Activated T-helper 1 cell treated with anti-CD3 and anti-CD28 coated beads, Interleukin-12 subunit alpha, Interleukin-12 subunit beta, Interleukin-2, Interleukin-4 antibody, amounts not matched to agents 30 ng/mL and 10 ng/mL and 1 ng/mL, durations not matched to agents 14 hours and 24 hours and 36 hours (primary cell): ENCODE data around the gene ST7. TPM values are rescaled to one million over a fixed set of nuclear protein-coding genes. Genes with fewer than 3 reads are reported as not detected.

Experiments used
- DNase-seq: peaks from one replicate; pipeline ENCODE4 v3.0.0; 2021; ENCODE audit warnings: low spot score
- H3K27ac Mint-ChIP-seq: one replicate; pipeline ENCODE4 v1.8.0; 2021; ENCODE audit warnings: mild to moderate bottlenecking, mixed read lengths
- H3K27me3 Mint-ChIP-seq: one replicate; pipeline ENCODE4 v1.8.0; 2022; ENCODE audit warnings: mild to moderate bottlenecking, moderate library complexity, mixed read lengths; ENCODE audit not compliant: insufficient read depth
- H3K36me3 Mint-ChIP-seq: one replicate; pipeline ENCODE4 v1.8.0; 2021; ENCODE audit warnings: low read depth, mixed read lengths
- H3K4me1 Mint-ChIP-seq: one replicate; pipeline ENCODE4 v1.8.0; 2021; ENCODE audit warnings: low read depth, mixed read lengths
- H3K4me3 Mint-ChIP-seq: one replicate; pipeline ENCODE4 v1.8.0; 2021; ENCODE audit warnings: mild to moderate bottlenecking, moderate library complexity, mixed read lengths
- H3K9me3 Mint-ChIP-seq: one replicate; pipeline ENCODE4 v1.8.0; 2021; ENCODE audit warnings: mixed read lengths
- intact Hi-C: fragments of 100-400 bp; cut with micrococcal nuclease; formaldehyde crosslinking; loops from one replicate; pipeline ENCODE4 v1.15.1; 2024
- total RNA-seq: library from RNA; stranded (reverse); gene quantifications from 2 replicates; pipeline ENCODE4 v1.2.3, GENCODE V29; 2022

The ST7 gene
- total RNA-seq, 1 donor from 2014 or later: 5.8 TPM

DNA sequence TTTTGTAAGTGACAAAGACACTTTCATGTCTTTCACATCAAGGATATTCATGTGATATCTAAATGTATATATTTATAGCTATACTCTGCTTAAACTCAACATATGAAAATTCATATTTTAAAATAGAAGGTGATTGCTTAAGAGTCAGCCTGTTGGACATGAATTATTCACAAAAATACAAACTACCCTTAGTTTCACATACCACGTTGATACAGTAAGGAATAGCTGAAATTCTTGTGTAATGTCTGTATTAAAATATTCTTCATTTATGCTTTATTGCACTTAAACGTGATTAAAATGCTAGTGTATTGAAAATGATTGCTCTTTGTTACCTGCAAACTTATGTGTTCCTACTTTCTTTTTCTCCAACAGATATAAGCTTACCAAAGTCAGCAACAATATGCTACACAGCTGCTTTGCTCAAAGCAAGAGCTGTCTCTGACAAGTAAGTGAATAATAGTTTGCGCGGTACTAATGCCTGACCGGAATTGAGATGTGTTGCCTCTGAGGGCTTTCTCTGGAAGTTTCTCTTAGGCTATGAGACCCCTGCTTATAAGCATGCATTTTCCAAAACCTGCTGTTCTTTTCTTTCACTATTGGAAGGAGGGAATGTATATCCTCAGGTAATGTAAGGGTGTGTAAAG, 235.8 kb downstream of the ST7 start:
- no peak for DNase-seq
- Mint-ChIP-seq H3K4me1 (no peaks in the 10 kb centered on the region), H3K36me3 (no peaks in the 10 kb centered on the region), H3K9me3 (no peaks in the 10 kb centered on the region), H3K4me3 (no peak overlapping the region), H3K27me3 (no peaks in the 10 kb centered on the region), H3K27ac (no peak overlapping the region)
- intact Hi-C loops: no loop called here

DNA sequence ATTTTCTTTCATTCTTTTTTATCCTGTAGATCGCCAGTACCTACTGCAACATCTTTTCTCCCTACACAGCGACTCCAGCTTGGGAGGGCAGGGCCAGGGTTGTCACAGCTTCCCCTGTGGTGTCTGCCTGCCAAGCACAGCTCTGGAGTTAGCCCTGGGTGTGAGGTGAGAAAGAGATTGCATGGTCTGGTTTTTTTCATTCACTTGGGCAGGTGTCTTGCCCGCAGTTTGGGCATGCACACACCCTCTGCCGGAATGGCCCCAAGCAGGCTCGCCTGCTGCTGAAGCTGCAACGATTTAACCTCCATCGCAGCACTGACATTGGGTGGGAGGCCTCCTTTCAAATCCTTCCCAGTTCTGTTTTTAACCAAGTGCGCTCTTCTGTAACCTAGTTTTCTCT, 236.8 kb downstream of the ST7 start:
- H3K27ac Mint-ChIP-seq: no peak overlapping the region
- H3K27me3 Mint-ChIP-seq: no peaks in the 10 kb centered on the region
- H3K9me3 Mint-ChIP-seq: no peaks in the 10 kb centered on the region
- H3K4me1 Mint-ChIP-seq: no peaks in the 10 kb centered on the region
- intact Hi-C loops: no loop called here
- H3K36me3 Mint-ChIP-seq: no peaks in the 10 kb centered on the region
- no peak overlapping the region for H3K4me3 Mint-ChIP-seq
- DNase-seq: no peak

DNA sequence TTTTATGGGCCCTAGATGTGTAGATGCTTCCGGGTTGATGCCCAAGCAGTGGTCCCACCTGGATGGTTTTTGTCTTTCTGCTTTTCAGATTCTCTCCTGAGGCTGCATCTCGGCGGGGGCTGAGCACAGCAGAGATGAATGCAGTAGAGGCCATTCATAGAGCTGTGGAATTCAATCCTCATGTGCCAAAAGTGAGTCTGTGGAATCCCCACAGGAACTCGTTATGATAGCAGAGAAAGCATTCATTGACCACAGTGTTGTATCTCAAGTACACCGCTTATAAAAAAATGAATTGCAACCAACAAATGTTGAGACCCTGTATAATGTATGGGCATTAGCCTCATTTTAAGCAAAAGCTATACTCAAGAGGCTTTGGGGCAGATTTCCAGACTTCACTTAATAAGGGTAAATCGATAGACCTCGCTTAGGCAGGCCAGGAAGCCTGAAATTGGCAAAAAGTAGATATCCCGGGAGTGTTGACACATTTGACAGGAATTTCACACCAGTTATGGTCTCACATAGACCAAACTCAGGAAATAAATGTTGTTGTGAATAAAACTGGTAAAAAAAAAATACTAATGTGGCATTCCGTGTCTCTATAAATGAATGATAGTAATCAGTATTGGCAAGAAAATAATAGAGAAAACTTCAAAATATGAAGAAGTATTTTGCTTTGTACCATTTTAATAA, 237.6 kb downstream of the ST7 start:
- no peaks in the 10 kb centered on the region for H3K36me3 Mint-ChIP-seq

DNA sequence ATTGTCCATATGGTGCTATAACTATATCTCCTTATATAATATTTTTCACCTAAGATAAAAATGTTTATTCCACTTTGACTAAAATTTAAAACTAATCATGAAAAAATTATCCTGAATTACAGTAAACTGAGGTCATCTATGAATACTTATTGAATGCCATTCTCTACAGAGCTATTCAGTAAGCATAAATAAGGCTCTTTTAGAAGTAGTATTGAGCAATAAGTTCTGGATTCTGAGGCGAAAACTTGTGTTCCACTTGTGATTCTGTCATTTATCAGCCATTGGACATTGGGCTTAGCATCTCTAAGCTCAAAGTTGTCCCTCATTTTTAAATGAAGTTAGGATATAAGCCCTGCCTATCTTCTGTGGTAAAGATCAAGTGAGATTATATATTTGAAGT, 238.8 kb downstream of the ST7 start:
- no peak for DNase-seq
- Mint-ChIP-seq H3K27ac (no peak overlapping the region), H3K4me1 (no peaks in the 10 kb centered on the region), H3K4me3 (no peak overlapping the region), H3K9me3 (no peaks in the 10 kb centered on the region), H3K27me3 (no peaks in the 10 kb centered on the region), H3K36me3 (no peaks in the 10 kb centered on the region)
- intact Hi-C loops: no loop called here

More for the DNA sequence above, 237.6 kb downstream of the ST7 start:
- Mint-ChIP-seq H3K4me1 (no peaks in the 10 kb centered on the region), H3K27ac (no peak overlapping the region), H3K27me3 (no peaks in the 10 kb centered on the region), H3K4me3 (no peak overlapping the region), H3K9me3 (no peaks in the 10 kb centered on the region)
- intact Hi-C loops: no loop called here
- no peak for DNase-seq

DNA sequence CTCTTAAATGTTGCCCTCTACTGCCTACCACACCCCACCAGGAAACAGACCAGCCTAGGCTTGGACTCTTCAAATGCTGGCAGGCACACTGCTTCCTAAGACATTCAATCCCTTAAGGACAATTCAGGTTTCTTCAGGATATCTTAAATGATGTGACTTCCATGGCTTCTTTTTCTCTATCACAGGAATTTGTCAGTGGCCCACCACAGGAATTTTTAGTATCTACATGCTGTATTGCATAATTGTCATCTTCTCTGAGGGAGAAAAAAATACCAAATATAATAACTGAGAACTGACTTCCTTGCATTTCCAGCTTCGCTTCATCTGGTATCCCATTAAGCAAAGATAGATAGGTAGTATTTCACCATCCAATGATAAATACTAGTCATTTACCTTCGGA, 240.3 kb downstream of the ST7 start:
- Mint-ChIP-seq H3K9me3 (no peaks in the 10 kb centered on the region), H3K27me3 (no peaks in the 10 kb centered on the region), H3K27ac (no peak overlapping the region), H3K4me3 (no peak overlapping the region), H3K36me3 (no peaks in the 10 kb centered on the region), H3K4me1 (no peaks in the 10 kb centered on the region)
- intact Hi-C loops: no loop called here
- DNase-seq: no peak

DNA sequence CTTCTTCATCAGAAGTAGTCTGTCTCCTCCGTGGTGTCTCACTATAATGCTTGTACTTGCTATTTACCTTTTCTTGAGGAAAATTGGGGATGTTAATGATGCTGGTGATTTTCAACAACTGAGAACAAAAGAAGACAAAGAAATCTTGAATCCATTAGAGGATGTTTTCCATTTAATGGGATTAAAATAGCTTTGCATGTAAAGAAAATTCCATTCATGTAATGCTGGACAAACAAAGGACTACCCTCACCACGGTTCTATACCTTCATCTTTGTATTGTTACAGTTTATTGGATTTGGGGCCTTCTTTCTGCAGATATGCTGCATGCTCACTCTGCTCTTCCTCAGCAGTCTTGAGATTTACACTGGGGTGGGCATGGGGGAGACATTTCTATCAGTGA, 241.1 kb downstream of the ST7 start:
- no peaks in the 10 kb centered on the region for H3K27me3 Mint-ChIP-seq
- H3K27ac Mint-ChIP-seq: no peak overlapping the region
- H3K36me3 Mint-ChIP-seq: no peaks in the 10 kb centered on the region
- intact Hi-C loops: no loop called here
- H3K4me1 Mint-ChIP-seq: no peaks in the 10 kb centered on the region
- no peak overlapping the region for H3K4me3 Mint-ChIP-seq
- no peak for DNase-seq
- no peaks in the 10 kb centered on the region for H3K9me3 Mint-ChIP-seq

DNA sequence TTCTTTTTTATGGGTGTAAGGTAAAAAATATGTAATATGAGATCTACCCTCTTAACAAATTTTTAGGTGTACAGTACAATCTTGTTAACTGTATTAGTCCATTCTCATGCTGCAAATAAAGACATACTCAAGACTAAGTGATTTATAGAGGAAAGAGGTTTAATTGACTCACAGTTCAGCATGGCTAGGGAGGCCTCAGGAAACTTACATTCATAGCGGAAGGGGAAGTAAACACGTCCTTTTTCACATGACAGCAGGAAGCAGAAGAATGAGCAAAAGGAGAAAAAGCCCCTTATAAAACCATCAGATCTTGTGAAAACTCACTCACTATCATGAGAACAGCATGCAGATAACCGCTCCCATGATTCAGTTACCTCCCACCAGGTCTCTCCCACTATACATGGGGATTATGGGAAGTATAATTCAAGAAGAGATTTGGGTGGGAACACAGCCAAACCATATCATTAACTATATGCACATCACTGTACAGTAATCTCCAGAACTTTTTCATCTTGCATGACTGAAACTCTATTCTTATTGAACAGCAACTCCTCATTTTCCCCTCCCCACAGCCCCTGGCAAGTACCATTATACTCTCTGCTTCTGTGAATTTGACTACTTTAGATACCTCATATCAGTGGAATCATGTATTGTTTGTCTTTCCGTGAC, 242.2 kb downstream of the ST7 start:
- no peak for DNase-seq
- H3K4me1 Mint-ChIP-seq: no peaks in the 10 kb centered on the region
- no peak overlapping the region for H3K27ac Mint-ChIP-seq
- H3K27me3 Mint-ChIP-seq: no peaks in the 10 kb centered on the region
- no peaks in the 10 kb centered on the region for H3K9me3 Mint-ChIP-seq
- no peak overlapping the region for H3K4me3 Mint-ChIP-seq
- no peaks in the 10 kb centered on the region for H3K36me3 Mint-ChIP-seq
- intact Hi-C loops: no loop called here

DNA sequence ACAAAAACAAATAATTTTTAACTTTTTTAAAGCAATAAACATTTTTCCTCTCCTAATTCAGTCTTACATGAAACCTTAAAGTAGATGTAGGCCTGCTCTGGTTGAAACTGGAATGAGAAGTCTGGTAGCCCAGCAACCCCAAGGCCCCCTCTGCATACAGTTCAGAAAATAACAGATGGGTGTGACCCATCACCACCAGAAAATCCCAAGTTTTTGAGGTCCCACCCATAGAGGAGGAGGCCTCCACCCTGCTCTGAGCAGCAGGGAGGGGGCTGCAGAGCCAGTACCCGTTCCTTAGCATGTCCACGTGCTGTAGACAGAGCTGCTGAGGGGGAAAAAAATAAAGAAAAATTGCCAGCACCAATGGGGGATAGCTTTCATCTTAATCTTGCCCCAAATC, 246.8 kb downstream of the ST7 start:
- H3K36me3 Mint-ChIP-seq: no peaks in the 10 kb centered on the region
- no peak overlapping the region for H3K4me3 Mint-ChIP-seq
- H3K27me3 Mint-ChIP-seq: no peaks in the 10 kb centered on the region
- intact Hi-C loops: no loop called here
- no peak overlapping the region for H3K27ac Mint-ChIP-seq
- no peak for DNase-seq
- no peaks in the 10 kb centered on the region for H3K4me1 Mint-ChIP-seq
- no peaks in the 10 kb centered on the region for H3K9me3 Mint-ChIP-seq

DNA sequence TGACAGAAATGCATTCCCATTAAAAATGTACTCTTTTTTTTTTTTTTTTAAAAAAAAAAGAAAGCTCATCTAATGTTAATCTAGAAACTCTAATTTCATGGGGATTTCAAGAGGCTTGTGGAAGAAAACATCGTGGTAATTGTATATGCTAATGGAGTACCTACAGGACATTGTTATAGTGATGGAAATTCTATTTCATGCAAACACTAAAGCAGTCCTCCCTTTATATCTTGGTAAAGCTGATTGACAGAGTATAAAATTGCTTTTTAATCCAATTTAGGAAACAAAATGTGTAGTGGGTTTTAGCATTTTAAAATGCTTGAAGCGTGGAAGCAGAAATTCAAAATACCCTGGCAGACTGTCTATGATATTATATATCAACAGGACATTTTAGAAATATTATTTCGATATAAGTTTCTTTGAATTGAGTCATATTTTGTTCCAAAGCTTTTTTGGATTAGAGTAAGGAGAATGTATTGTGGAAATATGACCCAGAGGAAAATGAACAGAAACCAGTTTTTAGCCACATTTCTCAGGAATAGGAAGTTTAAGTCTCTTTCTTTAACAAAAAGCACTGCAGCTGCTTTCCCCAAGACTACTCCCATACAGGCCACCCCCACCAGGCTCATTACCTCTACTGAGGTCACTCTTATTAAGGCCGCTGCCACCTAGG, 247.6 kb downstream of the ST7 start:
- Mint-ChIP-seq H3K27me3 (no peaks in the 10 kb centered on the region), H3K9me3 (no peaks in the 10 kb centered on the region), H3K27ac (no peak overlapping the region), H3K4me3 (no peak overlapping the region), H3K4me1 (no peaks in the 10 kb centered on the region), H3K36me3 (no peaks in the 10 kb centered on the region)
- no peak for DNase-seq
- intact Hi-C loops: no loop called here

DNA sequence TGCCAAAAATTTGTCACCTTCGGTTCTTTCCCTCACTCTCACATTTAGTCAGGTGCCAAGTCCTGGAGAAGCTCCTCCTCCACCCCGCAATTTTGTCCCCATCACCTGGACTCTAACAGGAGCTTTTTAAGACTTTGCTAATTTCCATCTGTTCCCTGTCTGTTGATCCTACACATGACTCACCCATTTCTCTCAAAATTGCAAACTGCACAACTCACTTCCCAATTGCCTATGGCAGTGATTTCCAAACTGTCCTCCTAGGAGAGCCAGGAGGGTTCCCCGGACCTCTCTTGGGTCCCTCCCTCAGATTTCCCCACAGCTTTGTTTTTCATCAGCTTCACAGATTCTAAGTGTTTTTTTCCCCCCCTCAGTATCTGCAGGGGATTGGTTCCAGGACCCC, 249.2 kb downstream of the ST7 start:
- no peak overlapping the region for H3K27ac Mint-ChIP-seq
- no peaks in the 10 kb centered on the region for H3K27me3 Mint-ChIP-seq
- no peaks in the 10 kb centered on the region for H3K9me3 Mint-ChIP-seq
- H3K4me1 Mint-ChIP-seq: no peaks in the 10 kb centered on the region
- no peaks in the 10 kb centered on the region for H3K36me3 Mint-ChIP-seq
- H3K4me3 Mint-ChIP-seq: no peak overlapping the region
- intact Hi-C loops: no loop called here
- no peak for DNase-seq

DNA sequence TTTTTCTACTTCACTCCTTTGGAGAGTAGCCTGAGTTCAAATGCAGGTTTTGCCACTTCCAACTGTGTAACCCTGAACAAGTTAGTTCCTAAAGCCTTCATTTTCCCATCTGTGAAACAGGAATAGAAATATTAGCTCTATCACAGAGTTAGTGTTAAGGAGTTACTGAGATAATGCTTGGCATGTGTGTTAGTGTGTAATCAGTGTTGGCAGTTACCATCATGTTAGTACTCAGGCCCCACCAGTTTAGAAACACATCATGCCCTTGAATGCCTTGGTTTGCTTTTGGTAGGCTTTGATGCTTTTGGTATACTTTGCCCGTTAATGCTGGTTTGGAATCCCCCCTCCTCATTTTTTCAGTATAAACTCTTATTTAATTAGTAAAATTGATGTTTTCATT, 249.9 kb downstream of the ST7 start:
- intact Hi-C loops: no loop called here
- DNase-seq: no peak
- no peaks in the 10 kb centered on the region for H3K27me3 Mint-ChIP-seq
- no peak overlapping the region for H3K4me3 Mint-ChIP-seq
- H3K4me1 Mint-ChIP-seq: no peaks in the 10 kb centered on the region
- H3K27ac Mint-ChIP-seq: no peak overlapping the region
- H3K36me3 Mint-ChIP-seq: no peaks in the 10 kb centered on the region
- H3K9me3 Mint-ChIP-seq: no peaks in the 10 kb centered on the region

DNA sequence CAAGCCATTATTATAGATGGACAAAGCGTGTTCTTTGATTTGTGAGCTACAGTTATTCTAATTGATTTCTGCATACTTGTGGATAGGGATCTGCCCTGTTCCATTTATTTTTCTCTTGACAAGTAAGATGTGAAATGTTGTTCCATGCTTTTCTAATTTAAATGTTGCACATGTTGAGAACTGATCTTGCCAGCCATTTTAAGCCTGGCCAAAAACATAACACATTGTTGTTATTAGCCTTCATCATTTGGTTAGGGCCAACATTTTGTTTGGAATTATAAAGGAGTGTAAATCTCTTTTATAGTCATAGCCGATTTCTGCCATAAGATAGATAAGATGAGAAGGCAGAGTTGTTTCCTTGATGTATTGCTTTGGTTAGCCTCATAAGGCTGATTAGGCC, 252.6 kb downstream of the ST7 start:
- Mint-ChIP-seq H3K27ac (no peak overlapping the region), H3K27me3 (no peaks in the 10 kb centered on the region), H3K4me3 (no peak overlapping the region), H3K9me3 (no peaks in the 10 kb centered on the region), H3K36me3 (no peaks in the 10 kb centered on the region), H3K4me1 (no peaks in the 10 kb centered on the region)
- intact Hi-C loops: no loop called here
- DNase-seq: no peak

DNA sequence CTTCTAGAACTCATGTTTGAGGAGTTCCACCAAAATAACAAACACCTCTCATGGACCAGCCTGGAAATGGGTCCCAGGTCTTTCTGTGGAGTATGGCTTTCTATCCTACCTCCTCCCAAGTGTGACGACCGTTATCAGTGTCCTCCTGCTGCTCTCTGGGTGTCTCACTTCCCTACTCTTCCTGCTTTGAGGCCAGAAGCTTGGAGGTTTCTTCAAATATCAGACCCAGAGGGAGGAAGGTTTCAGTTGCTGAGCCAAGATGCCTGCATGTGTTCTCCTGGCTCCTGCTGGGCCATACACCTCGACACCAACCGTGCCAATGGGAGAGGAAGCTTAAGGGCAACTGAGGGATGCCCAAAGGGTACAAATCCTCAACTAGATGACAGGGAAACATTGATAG, 255.0 kb downstream of the ST7 start:
- no peak overlapping the region for H3K27ac Mint-ChIP-seq

More for the DNA sequence above, 255.0 kb downstream of the ST7 start:
- intact Hi-C loops: no loop called here
- Mint-ChIP-seq H3K9me3 (no peaks in the 10 kb centered on the region), H3K27me3 (no peaks in the 10 kb centered on the region), H3K4me1 (no peaks in the 10 kb centered on the region), H3K4me3 (no peak overlapping the region), H3K36me3 (no peaks in the 10 kb centered on the region)
- no peak for DNase-seq
